Measurements from ENCODE around the gene POLR2F. TPM values are rescaled to one million over a fixed set of nuclear protein-coding genes. Genes with fewer than 3 reads are reported as not detected.

The POLR2F gene
- polyA plus RNA-seq, 1 of the 3 experiments (the other 2 are of a cell fraction) = 255 TPM

GRCh38 chr22:37999236-37999635 lies 45.7 kb downstream of the POLR2F start:
- Histone ChIP-seq H4K20me1 (ENCODE audit: insufficient read depth) (no peaks in the 10 kb centered on the region), H3K9me2 (no peaks in the 10 kb centered on the region), H3K9me3 (no peaks in the 10 kb centered on the region), H3K27ac (ENCODE audit: low read depth in 2 of 2, low read length in 1 of 2) (no peak overlapping the region), H2AFZ (ENCODE audit: low read depth) (no peak overlapping the region), H3F3A (replicated peaks; ENCODE audit: insufficient read depth) (no peaks in the 10 kb centered on the region), H3K4me1 (ENCODE audit: control insufficient read depth in 1 of 2, insufficient read depth in 2 of 2, low read depth in 1 of 2, low read length in 1 of 2) (no peaks in the 10 kb centered on the region; a peak in 1 of 4 replicates), H3K9ac (no peak overlapping the region), H3K36me3 (replicated peaks in 1 of 2; ENCODE audit: control insufficient read depth in 1 of 2, insufficient read depth in 2 of 2, low read length in 1 of 2) (no peaks in the 10 kb centered on the region), H3K27me3 (ENCODE audit: insufficient read depth) (no peaks in the 10 kb centered on the region), H3K79me2 (ENCODE audit: insufficient read depth) (no peaks in the 10 kb centered on the region), H3K4me3 (ENCODE audit: low read depth in 2 of 2, low read length in 1 of 2) (no peak overlapping the region), H3K4me2 (no peak overlapping the region)
- ChIA-PET CTCF (no interaction called here), POLR2A (no interaction called here)
- 100% methylated on average over 1 of the region's 10 CpGs for WGBS (ENCODE audit: low lambda C conversion rate)
- TF ChIP-seq TCF12 (IDR thresholded peaks at IDR 0.05) (no peak), MEF2A (IDR thresholded peaks at IDR 0.05; ENCODE audit: borderline replicate concordance, low read depth) (no peak), CHD2 (IDR thresholded peaks at IDR 0.05; ENCODE audit: low read length, partially characterized antibody) (no peak), USF2 (IDR thresholded peaks at IDR 0.05; ENCODE audit: borderline replicate concordance, low read depth, low read length) (no peak), SIN3A (IDR thresholded peaks at IDR 0.05; ENCODE audit: borderline replicate concordance, low read depth, low read length) (no peak), RXRA (IDR thresholded peaks at IDR 0.05; ENCODE audit: borderline replicate concordance, low read depth) (no peak), TEAD4 (IDR thresholded peaks at IDR 0.05; ENCODE audit: borderline replicate concordance, insufficient read depth) (no peak), RFX5 (IDR thresholded peaks at IDR 0.05; ENCODE audit: low read length) (no peak), EZH2phosphoT487 (IDR thresholded peaks at IDR 0.05; ENCODE audit: borderline replicate concordance, low read depth) (no peak), ELF1 (IDR thresholded peaks at IDR 0.05) (no peak), SMC3 (IDR thresholded peaks at IDR 0.05; ENCODE audit: low read depth, low read length) (no peak), JUND (IDR thresholded peaks at IDR 0.05) (no peak)
- TF ChIP-seq, protein P1, sequence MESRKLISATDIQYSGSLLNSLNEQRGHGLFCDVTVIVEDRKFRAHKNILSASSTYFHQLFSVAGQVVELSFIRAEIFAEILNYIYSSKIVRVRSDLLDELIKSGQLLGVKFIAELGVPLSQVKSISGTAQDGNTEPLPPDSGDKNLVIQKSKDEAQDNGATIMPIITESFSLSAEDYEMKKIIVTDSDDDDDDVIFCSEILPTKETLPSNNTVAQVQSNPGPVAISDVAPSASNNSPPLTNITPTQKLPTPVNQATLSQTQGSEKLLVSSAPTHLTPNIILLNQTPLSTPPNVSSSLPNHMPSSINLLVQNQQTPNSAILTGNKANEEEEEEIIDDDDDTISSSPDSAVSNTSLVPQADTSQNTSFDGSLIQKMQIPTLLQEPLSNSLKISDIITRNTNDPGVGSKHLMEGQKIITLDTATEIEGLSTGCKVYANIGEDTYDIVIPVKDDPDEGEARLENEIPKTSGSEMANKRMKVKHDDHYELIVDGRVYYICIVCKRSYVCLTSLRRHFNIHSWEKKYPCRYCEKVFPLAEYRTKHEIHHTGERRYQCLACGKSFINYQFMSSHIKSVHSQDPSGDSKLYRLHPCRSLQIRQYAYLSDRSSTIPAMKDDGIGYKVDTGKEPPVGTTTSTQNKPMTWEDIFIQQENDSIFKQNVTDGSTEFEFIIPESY (IDR thresholded peaks at IDR 0.05; ENCODE audit: borderline replicate concordance, low read depth) = no peak
- DNase-seq = no peak

DNA sequence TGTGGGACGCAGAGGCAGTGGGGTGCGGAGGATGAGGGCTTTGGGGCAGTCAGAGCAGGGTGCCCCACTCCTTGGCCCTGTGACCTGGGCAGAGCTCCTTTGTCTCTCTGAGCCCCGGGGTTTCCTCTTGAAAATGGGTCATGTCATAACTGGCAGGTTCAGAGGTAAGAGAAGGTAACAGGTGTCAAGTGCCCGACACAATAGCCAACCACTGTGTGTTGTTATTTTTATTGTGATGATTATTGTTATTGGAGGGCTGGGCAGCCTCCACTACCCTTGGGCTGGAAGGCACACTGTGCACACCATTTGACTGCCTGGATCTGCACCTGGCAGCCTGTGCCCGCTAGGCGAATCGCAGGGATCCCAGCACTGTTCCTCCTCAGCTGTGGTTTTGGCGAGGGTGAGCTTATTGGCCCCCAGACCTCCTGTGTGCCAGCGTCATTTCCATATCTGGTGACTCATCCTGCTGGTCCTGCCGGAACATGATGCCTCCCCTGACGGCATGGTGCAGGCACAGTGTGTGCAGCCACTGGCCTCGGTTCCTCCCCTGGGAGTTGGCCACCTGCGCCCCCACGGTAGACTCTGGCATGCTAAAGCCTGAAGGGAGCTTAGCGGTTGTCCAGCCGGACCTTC lies 46.3 kb downstream of the POLR2F start:
- TF ChIP-seq, protein P2, sequence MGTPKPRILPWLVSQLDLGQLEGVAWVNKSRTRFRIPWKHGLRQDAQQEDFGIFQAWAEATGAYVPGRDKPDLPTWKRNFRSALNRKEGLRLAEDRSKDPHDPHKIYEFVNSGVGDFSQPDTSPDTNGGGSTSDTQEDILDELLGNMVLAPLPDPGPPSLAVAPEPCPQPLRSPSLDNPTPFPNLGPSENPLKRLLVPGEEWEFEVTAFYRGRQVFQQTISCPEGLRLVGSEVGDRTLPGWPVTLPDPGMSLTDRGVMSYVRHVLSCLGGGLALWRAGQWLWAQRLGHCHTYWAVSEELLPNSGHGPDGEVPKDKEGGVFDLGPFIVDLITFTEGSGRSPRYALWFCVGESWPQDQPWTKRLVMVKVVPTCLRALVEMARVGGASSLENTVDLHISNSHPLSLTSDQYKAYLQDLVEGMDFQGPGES (IDR thresholded peaks at IDR 0.05; ENCODE audit: low read depth, low read length) = no peak
- TF ChIP-seq FOSL2 (IDR thresholded peaks at IDR 0.05; ENCODE audit: borderline replicate concordance, low read depth) = peak; percentile 13; the same call in 1 of the 2 replicates
- ChIA-PET CTCF (no interaction called here), POLR2A (no interaction called here)
- Histone ChIP-seq H3K79me2 (ENCODE audit: insufficient read depth) (no peaks in the 10 kb centered on the region), H3K27me3 (ENCODE audit: insufficient read depth) (no peaks in the 10 kb centered on the region), H3K27ac (ENCODE audit: low read depth in 2 of 2, low read length in 1 of 2) (no peak overlapping the region), H3K9ac (no peak overlapping the region), H3K9me3 (no peaks in the 10 kb centered on the region), H2AFZ (ENCODE audit: low read depth) (no peak overlapping the region), H3K4me2 (no peak overlapping the region), H3K9me2 (no peaks in the 10 kb centered on the region), H3K4me3 (ENCODE audit: low read depth in 2 of 2, low read length in 1 of 2) (no peak overlapping the region), H3F3A (replicated peaks; ENCODE audit: insufficient read depth) (no peaks in the 10 kb centered on the region), H4K20me1 (ENCODE audit: insufficient read depth) (no peaks in the 10 kb centered on the region), H3K36me3 (replicated peaks in 1 of 2; ENCODE audit: control insufficient read depth in 1 of 2, insufficient read depth in 2 of 2, low read length in 1 of 2) (no peaks in the 10 kb centered on the region), H3K4me1 (ENCODE audit: control insufficient read depth in 1 of 2, insufficient read depth in 2 of 2, low read depth in 1 of 2, low read length in 1 of 2) (no peaks in the 10 kb centered on the region; a peak in 1 of 4 replicates)
- WGBS (ENCODE audit: low lambda C conversion rate) = 87% methylated on average over 3 of the region's 16 CpGs
- DNase-seq = no peak
